GM19043 (cell line): ENCODE results near the gene HOXC9.

Experiments used
- ATAC-seq: cut with Tn5 transposase; IDR thresholded peaks from one replicate; pipeline ENCODE4 v1.9.1; 2021; ENCODE audit warnings: low read depth; ENCODE audit not compliant: unreplicated experiment

The HOXC9 gene

GRCh38 chr12:53975479-53976152, 24.3 kb upstream of the HOXC9 start:
- ATAC-seq: no peak

- ATAC-seq: no peak
Observed at GRCh38 chr12:53976172-53976822, 23.7 kb upstream of the HOXC9 start.

- ATAC-seq: no peak
Observed at GRCh38 chr12:53976823-53977595, 23.0 kb upstream of the HOXC9 start.

GRCh38 chr12:53977596-53978445, 22.1 kb upstream of the HOXC9 start:
- ATAC-seq: no peak

DNA sequence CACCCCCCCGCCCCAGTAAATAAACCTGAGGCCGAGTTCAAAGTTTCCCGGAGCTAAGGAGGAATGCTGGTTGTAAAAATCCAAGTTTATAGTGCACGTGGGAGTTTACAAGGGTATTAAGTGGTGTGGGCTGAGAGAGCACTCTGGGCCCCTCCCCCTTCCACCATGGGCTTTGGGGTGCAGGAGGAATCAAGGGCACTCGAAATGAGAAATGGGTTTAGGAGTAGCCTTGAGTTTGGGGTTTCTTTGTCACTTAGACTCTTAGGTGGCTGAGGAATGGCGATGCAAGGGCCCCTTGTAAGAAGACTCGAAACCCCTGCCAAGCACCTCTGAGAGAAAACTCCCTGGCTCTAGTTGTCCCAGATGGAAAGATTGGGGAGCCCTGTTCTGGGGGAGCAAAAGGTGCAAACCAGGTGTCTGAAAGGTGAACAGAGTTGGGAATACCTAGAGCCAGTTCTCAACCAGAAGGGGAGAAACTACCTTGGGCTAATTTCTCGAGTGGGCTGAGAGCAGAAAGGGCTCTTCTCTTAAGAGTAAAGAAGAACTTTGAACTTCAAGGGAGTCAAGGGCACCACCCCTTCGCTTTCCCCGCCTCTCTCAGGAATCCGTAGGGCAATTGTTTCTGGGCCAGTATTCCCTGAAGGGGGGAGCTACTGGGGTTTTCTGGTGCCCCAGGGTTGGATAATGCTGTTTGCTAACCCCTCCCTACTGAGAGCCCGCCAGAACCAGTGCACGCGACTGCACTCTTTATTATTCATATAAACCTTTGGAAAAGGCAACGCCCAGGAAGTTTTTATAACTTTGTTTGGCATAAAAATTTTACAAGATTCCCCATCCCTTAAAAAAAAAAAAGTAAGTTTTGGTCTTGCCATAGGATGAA, 21.2 kb upstream of the HOXC9 start:
- ATAC-seq: no peak

GRCh38 chr12:53980104-53980801, 19.7 kb upstream of the HOXC9 start:
- ATAC-seq: no peak

DNA sequence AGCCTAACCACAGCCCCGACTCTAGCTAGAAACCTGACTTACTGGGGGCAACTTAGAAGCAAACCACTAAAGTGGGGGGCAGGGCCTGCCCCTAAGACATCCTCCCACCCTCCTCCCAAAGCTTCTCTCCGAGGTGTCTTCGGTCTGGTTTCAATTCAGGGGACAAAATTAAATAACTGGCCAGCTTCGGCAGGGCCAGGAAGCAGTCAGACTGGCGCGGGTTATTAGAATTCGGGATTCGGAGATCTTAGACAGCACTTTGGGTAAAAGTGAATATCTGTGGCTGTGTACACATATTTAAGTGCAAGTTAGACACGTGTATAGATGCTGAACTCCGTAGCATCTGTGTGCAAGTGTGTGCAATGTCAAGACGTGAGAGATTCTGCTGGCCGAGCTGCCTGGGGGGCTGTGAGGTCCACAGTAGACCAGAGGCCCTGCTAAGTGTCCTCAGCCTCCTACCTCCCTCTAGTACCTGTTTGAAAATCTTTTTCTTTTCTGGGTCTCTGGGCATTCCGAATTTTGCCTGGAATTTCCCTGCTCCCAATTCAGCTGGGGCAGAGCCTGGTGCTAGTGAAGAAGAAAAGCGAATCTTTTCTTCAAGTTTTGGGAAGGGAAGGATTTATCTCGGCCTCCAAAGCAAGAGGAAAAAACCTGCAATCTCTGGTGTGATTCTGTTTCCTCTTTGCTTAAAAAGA, 19.0 kb upstream of the HOXC9 start:
- ATAC-seq: no peak

GRCh38 chr12:53981634-53982565, 18.1 kb upstream of the HOXC9 start:
- no peak for ATAC-seq

DNA sequence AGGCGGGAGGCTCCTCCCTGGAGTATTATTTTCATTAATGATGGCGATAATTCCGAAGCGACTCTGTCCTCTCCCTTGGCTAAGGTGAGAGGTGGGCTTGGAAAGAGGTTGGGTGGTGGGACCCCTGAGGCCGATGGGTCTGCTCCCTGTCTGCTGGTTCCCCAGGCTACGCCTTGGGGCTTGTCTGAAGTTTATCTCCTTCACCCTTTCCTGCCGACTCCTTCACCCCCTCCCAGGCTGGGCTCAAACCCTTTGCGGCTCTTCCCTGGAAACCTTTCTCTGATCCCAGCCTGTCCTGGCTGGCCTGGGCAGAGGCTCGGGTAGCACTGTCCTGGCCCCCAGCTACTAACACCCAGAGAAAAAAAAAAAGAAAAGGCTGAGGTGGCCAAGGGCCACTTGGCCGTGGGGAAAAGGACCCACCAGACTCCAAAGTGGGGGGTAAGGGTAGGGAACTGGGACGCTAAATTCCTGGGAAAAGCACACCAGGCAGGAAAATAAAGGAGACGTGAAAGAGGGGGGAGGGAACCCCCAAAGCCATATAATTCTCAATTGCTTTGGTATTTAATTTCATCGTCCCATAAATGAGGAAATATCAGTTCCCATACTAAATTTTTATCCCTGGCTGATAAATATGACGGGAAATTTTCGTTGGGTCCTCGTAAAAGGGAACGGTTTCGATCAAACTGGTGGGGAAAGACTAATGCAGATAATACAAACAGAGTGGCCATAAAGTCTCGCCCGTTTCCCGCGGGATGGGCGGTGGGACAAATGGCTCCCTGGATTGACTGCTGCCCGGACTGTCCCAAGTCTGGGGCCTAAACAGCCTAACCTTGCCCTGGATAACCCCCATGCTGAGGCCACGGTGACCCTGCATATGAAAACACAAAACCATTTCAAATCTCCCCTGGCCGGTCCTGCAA, 17.1 kb upstream of the HOXC9 start:
- no peak for ATAC-seq

DNA sequence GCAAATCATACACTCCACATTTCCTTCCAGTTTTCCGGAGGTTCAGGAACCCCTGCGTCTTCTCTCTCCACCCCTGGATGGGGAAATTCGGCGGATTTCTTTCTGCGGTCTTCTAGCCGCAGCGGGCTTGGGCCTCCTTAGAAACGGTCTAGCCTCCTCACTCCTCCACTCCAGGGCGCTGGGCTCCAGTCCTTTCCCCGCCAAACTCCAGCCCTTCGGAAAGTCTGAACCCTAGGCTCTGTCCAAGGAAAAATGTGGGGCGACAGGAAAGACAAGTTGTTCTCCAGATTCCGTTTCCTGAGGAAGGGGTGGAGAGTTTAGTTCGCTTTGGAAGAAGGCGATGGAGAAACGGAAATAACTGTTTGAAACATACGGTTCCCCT, 16.4 kb upstream of the HOXC9 start:
- ATAC-seq: no peak

GRCh38 chr12:53983950-53984572, 15.9 kb upstream of the HOXC9 start:
- ATAC-seq: no peak

GRCh38 chr12:53984901-53985691, 14.9 kb upstream of the HOXC9 start, which contains the start of gene HOXC10:
Gene HOXC10 (plus strand): TSS chr12:53985146. CDS start chr12:53985260, 114 bp downstream.
- ATAC-seq: no peak

GRCh38 chr12:53985692-53985993, 14.3 kb upstream of the HOXC9 start:
- no peak for ATAC-seq

GRCh38 chr12:53985994-53986685, 13.8 kb upstream of the HOXC9 start:
- no peak for ATAC-seq
